Astrocyte (in vitro differentiated cells and primary cell): Measurements from ENCODE around the gene HOXD10. TPM values are rescaled to one million over a fixed set of nuclear protein-coding genes. Genes with fewer than 3 reads are reported as not detected.

Experiments used
- DNase-seq: peaks from one replicate; pipeline ENCODE4 v3.0.0-alpha.2; 2010; ENCODE audit warnings: low read depth
- FAIRE-seq: peaks from 2 replicates; lab custom pipeline; 2011; peaks lifted over from hg19 to GRCh38; lab: Jason Lieb, UNC
- H2AFZ ChIP-seq: 2 replicates; pipeline ENCODE4 v1.6.0; 2012; ENCODE audit warnings: low read depth, low read length, inconsistent platforms
- H3K27ac ChIP-seq: 2 replicates; pipeline ENCODE4 v1.5.1; 2011; ENCODE audit warnings: low read depth, low read length, inconsistent platforms
- H3K27me3 ChIP-seq: 2 replicates; pipeline ENCODE4 v1.6.0; 2011; ENCODE audit warnings: low read length, inconsistent platforms; ENCODE audit not compliant: insufficient read depth
- H3K36me3 ChIP-seq: 2 replicates; pipeline ENCODE4 v1.5.1; 2011; ENCODE audit warnings: low read length, inconsistent platforms; ENCODE audit not compliant: insufficient read depth
- H3K4me1 ChIP-seq: 2 replicates; pipeline ENCODE4 v1.5.1; 2011; ENCODE audit warnings: low read length, inconsistent platforms; ENCODE audit not compliant: insufficient read depth
- H3K4me2 ChIP-seq: 2 replicates; pipeline ENCODE4 v1.6.0; 2012; ENCODE audit warnings: low read length, inconsistent platforms
- H3K4me3 ChIP-seq: 2 replicates; pipeline ENCODE4 v1.5.1; 2011; ENCODE audit warnings: low read depth, mild to moderate bottlenecking, low read length, inconsistent platforms; ENCODE audit not compliant: insufficient read depth
- H3K79me2 ChIP-seq: 2 replicates; pipeline ENCODE4 v1.6.0; 2012; ENCODE audit warnings: mild to moderate bottlenecking, low read length, inconsistent platforms; ENCODE audit not compliant: insufficient read depth
- H3K9ac ChIP-seq: 2 replicates; pipeline ENCODE4 v1.6.0; 2012; ENCODE audit warnings: mild to moderate bottlenecking, low read length, inconsistent platforms
- H3K9me3 ChIP-seq: 2 replicates; pipeline ENCODE4 v1.5.1; 2012; ENCODE audit warnings: low read depth, mild to moderate bottlenecking, low read length, inconsistent platforms; ENCODE audit not compliant: insufficient read depth
- H4K20me1 ChIP-seq: 2 replicates; pipeline ENCODE4 v1.6.0; 2012; ENCODE audit warnings: low read length, inconsistent platforms; ENCODE audit not compliant: insufficient read depth
- H3K27ac Mint-ChIP-seq: one replicate; pipeline ENCODE4 v1.8.0; 2021; ENCODE audit warnings: mild to moderate bottlenecking, mixed read lengths; ENCODE audit not compliant: unreplicated experiment
- H3K27me3 Mint-ChIP-seq: one replicate; pipeline ENCODE4 v1.8.0; 2021; ENCODE audit warnings: low read depth, mixed read lengths; ENCODE audit not compliant: unreplicated experiment
- H3K36me3 Mint-ChIP-seq: one replicate; pipeline ENCODE4 v1.8.0; 2021; ENCODE audit warnings: low read depth, mixed read lengths; ENCODE audit not compliant: unreplicated experiment
- H3K4me1 Mint-ChIP-seq: one replicate; pipeline ENCODE4 v1.8.0; 2021; ENCODE audit warnings: low read depth, mixed read lengths; ENCODE audit not compliant: unreplicated experiment
- H3K4me3 Mint-ChIP-seq: one replicate; pipeline ENCODE4 v1.8.0; 2021; ENCODE audit warnings: mild to moderate bottlenecking, moderate library complexity, mixed read lengths; ENCODE audit not compliant: unreplicated experiment
- H3K9me3 Mint-ChIP-seq: one replicate; pipeline ENCODE4 v1.8.0; 2021; ENCODE audit warnings: mild to moderate bottlenecking, mixed read lengths; ENCODE audit not compliant: unreplicated experiment
- CTCF ChIP-seq: IDR thresholded peaks from 2 replicates; pipeline ENCODE4 v1.5.1; 2011; ENCODE audit warnings: low read depth, mild to moderate bottlenecking, inconsistent platforms, low read length, moderate library complexity; ENCODE audit not compliant: insufficient read depth
- EZH2 ChIP-seq: IDR thresholded peaks from 2 replicates; pipeline ENCODE4 v1.6.1; 2012; ENCODE audit warnings: mild to moderate bottlenecking, low read length, inconsistent platforms; ENCODE audit not compliant: insufficient read depth
- total RNA-seq: library from RNA; stranded (reverse); gene quantifications from 2 replicates; pipeline ENCODE4 v1.2.1, GENCODE V29; 2021

The HOXD10 gene
- total RNA-seq, 1 donor from 2014 or later = not detected

GRCh38 chr2:176160251-176160985 is 43.8 kb downstream of the HOXD10 start:
- H3K9me3 ChIP-seq = peaks cover 2% of the 10 kb centered on the region
- H3K4me1 ChIP-seq = peaks cover 8% of the 10 kb centered on the region
- H3K27me3 ChIP-seq = peaks cover 90% of the 10 kb centered on the region
- Mint-ChIP-seq H3K9me3 (peaks cover 26% of the 10 kb centered on the region), H3K27me3 (peaks cover 86% of the 10 kb centered on the region), H3K27ac (no peak overlapping the region), H3K36me3 (peaks cover 4% of the 10 kb centered on the region), H3K4me1 (no peaks in the 10 kb centered on the region), H3K4me3 (no peak overlapping the region)
- H3K27ac ChIP-seq = peak overlapping the region; percentile 50
- peak overlapping the region; percentile 52 for H3K9ac ChIP-seq
- H2AFZ ChIP-seq = peak overlapping the region; percentile 33
- H3K4me2 ChIP-seq = peak overlapping the region; percentile 82
- DNase-seq (peak; percentile 76), FAIRE-seq (no peak)
- no peaks in the 10 kb centered on the region for H3K36me3 ChIP-seq
- H3K79me2 ChIP-seq = no peaks in the 10 kb centered on the region
- TF ChIP-seq EZH2 = no peak
- peak overlapping the region; percentile 34 for H3K4me3 ChIP-seq
- no peaks in the 10 kb centered on the region for H4K20me1 ChIP-seq

- no peaks in the 10 kb centered on the region for H3K4me1 Mint-ChIP-seq
- peaks cover 29% of the 10 kb centered on the region for H3K9me3 Mint-ChIP-seq
- peaks cover 86% of the 10 kb centered on the region for H3K27me3 Mint-ChIP-seq
- peak overlapping the region; percentile 33 for H2AFZ ChIP-seq
- TF ChIP-seq CTCF (no peak), EZH2 (no peak)
- no peak overlapping the region for H3K27ac Mint-ChIP-seq
- peaks cover 2% of the 10 kb centered on the region for H3K9me3 ChIP-seq
- H4K20me1 ChIP-seq = no peaks in the 10 kb centered on the region
- peaks cover 8% of the 10 kb centered on the region for H3K4me1 ChIP-seq
- no peaks in the 10 kb centered on the region for H3K36me3 ChIP-seq
- peak overlapping the region; percentile 32 for H3K4me3 ChIP-seq
- DNase-seq (peak; percentile 62), FAIRE-seq (no peak)
- H3K27me3 ChIP-seq = peaks cover 90% of the 10 kb centered on the region
- peak overlapping the region; percentile 82 for H3K4me2 ChIP-seq
- H3K9ac ChIP-seq = peak overlapping the region; percentile 52
- H3K79me2 ChIP-seq = no peaks in the 10 kb centered on the region
- H3K4me3 Mint-ChIP-seq = no peak overlapping the region
- H3K27ac ChIP-seq = peak overlapping the region; percentile 50
- H3K36me3 Mint-ChIP-seq = peaks cover 4% of the 10 kb centered on the region
These were observed 44.6 kb downstream of the HOXD10 start for GRCh38 chr2:176160986-176161824.

- H3K27me3 Mint-ChIP-seq = peaks cover 87% of the 10 kb centered on the region
- Histone ChIP-seq H3K36me3 (no peaks in the 10 kb centered on the region), H3K27ac (peak overlapping the region; percentile 40), H2AFZ (peak overlapping the region; percentile 22), H3K9me3 (peaks cover 2% of the 10 kb centered on the region), H3K27me3 (peaks cover 85% of the 10 kb centered on the region), H3K4me2 (peak overlapping the region; percentile 82), H3K79me2 (no peaks in the 10 kb centered on the region), H3K4me1 (peaks cover 8% of the 10 kb centered on the region), H4K20me1 (no peaks in the 10 kb centered on the region), H3K9ac (peak overlapping the region; percentile 52), H3K4me3 (peak overlapping the region; percentile 32)
- no peak overlapping the region for H3K27ac Mint-ChIP-seq
- H3K4me3 Mint-ChIP-seq = no peak overlapping the region
- peak; percentile 88 for DNase-seq
- TF ChIP-seq EZH2 (no peak), CTCF (no peak)
- no peaks in the 10 kb centered on the region for H3K4me1 Mint-ChIP-seq
- peaks cover 4% of the 10 kb centered on the region for H3K36me3 Mint-ChIP-seq
- FAIRE-seq = peak; percentile 20
- H3K9me3 Mint-ChIP-seq = peaks cover 29% of the 10 kb centered on the region
These were observed 45.4 kb downstream of the HOXD10 start for GRCh38 chr2:176161825-176162626.
